ENCODE results near the gene TBRG4.
"Not testable (repeated sequence)": the region's sequence is repeated elsewhere in the genome, so short reads cannot be mapped to it uniquely, and the experiment has no call there.

DNA sequence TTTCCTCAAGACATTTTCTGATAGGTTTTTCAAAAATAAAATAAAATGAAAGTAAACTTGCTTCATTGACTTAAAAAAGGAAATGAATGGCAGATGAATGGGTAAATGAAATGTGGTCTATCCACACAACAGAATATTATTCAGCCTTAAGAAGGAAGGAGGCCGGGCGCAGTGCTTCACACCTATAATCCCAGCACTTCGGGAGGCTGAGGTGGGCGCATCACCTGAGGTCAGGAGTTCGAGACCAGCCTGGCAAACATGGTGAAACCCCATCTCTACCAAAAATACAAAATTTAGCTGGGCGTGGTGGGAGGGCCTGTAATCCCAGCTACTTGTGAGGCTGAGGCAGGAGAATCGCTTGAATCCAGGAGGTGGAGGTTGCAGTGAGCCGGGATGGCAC, 42.4 kb upstream of the TBRG4 start:
- TF ChIP-seq, protein P1, sequence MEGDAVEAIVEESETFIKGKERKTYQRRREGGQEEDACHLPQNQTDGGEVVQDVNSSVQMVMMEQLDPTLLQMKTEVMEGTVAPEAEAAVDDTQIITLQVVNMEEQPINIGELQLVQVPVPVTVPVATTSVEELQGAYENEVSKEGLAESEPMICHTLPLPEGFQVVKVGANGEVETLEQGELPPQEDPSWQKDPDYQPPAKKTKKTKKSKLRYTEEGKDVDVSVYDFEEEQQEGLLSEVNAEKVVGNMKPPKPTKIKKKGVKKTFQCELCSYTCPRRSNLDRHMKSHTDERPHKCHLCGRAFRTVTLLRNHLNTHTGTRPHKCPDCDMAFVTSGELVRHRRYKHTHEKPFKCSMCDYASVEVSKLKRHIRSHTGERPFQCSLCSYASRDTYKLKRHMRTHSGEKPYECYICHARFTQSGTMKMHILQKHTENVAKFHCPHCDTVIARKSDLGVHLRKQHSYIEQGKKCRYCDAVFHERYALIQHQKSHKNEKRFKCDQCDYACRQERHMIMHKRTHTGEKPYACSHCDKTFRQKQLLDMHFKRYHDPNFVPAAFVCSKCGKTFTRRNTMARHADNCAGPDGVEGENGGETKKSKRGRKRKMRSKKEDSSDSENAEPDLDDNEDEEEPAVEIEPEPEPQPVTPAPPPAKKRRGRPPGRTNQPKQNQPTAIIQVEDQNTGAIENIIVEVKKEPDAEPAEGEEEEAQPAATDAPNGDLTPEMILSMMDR (conservative IDR thresholded peaks at IDR 0.05; ENCODE audit: low read length) = not testable (repeated sequence)
- TF ChIP-seq EZH2phosphoT487 (IDR thresholded peaks at IDR 0.05; ENCODE audit: borderline replicate concordance) = not testable (repeated sequence)

Measured in Loucy (cell line).